Posterior cingulate gyrus (tissue), 11 donors: ENCODE results near the gene ZNF571.

Source experiments
- DNase-seq, 10 donors: peaks; one replicate each; pipeline versions ENCODE4 v3.0.0 to v3.0.0-alpha.2; 2020 to 2021; ENCODE audit warnings: mixed read lengths in 3 of 10
- intact Hi-C: fragments of 100-400 bp; cut with DNase I; formaldehyde crosslinking; loops from one replicate; pipeline ENCODE4 v1.15.1; 2023

ZNF571 gene

DNA sequence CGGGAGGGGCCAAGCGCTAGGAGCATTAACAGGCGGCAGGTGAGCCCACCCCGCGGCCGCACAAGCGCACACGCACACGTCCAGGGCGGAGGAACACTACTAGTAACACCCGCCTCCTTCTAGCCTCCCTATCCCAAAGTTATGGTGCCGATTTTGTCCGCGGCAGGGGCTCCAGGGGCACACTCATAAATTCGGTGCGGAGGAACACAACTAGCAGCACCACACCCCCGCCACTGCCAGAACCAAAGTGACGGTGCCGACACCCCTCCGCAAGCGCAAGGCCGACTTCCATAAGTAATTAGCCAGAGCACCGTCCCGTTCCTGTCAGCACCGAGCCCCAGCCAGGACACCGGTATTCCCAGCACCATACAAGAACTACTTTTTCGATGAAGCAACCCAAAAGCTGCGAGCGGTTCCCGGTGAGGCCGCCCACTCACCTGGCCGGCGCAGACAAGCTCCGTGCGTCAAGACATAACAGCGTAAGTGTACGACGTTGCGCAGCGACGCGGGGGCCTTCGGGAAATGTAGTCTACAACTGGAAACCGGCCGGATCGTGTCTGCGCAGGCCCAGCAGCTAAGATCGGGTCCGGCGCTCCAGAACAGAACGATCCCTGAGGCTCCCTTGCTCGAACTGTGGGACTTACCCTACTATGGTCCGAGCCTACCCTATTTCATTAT is at the start of gene ZNF571, which contains the start of gene ZNF540:
TSS of gene ZNF571 (minus strand) at position 489 of the 678 bp plus-strand sequence. CDS start 8,116 bp downstream, outside the sequence.
TSS of gene ZNF540 (plus strand) at position 573 of the 678 bp plus-strand sequence. CDS start 3,572 bp downstream, outside the sequence.
- intact Hi-C loops = loop anchor here (2.0 to 5.0 kb wide), 2 partner anchors 60 to 127 kb away; partner anchors contain the start of genes ZFP30, ZNF569 and ZNF570
- peak; percentile 89 to 99 (median 94) for DNase-seq

DNA sequence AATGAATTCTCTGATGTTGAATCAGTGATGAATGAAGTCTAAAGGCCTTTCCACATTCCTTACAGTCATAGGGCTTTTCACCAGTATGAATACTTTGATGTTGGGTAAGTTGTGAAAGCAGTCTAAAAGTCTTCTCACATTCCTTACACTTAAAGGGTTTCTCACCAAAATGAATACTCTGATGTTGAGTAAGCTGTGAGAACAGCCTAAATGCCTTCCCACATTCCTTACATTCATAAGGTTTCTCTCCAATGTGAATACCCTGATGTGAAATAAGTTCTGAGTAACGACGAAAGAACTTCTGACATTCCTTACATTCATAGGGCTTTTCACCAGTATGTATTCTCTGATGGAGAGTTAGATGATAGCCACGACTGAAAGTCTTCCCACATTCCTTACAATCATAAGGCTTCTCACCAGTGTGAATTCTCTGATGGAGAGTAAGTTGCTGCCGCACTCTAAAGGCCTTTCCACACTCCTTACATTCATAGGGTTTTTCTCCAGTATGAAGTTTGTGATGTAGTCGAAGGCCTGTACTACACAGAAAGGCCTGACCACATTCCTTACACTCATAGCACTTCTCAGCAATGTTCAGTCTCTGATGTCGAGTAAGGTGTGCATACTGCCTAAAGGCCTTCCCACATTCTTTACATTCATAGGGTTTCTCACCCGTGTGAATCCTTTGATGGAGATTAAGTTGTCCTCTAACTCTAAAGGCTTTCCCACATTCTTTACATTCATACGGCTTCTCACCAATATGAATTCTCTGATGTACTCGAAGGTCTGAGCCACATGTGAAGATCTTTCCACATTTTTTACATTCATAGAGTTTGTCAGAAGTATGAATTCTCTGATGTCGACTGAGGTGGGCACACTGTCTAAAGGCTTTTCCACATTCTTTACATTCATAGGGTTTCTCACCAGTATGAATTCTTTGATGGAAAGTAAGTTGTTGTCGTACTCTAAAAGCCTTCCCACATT is 40.8 kb upstream of the ZNF571 start:
- no peak for DNase-seq
- intact Hi-C loops = no loop called here

DNA sequence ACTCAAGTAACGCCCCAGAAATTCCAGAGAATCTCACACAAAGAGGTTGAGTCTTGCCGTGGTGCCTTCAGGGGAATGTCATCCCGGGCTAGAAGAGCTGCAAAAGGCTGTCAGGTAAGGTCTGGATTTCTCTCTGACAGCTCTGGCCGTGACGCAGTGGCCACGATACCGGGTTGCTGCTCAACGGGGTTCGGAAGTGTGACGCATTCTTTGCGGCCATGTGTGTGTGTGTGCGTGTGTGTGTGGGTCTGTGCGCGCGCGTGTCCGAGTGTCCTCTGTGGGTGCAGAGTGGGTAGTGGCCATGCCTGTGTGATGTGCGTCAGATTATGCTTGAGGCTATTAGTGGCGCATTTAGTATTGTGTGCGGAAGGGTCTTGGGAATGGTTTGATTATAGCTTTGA is 390 bp upstream of the ZNF571 start:
- intact Hi-C loops = loop anchor here (2.0 to 5.0 kb wide), 2 partner anchors 60 to 128 kb away; partner anchors contain the start of genes ZFP30, ZNF569 and ZNF570
- DNase-seq = peak; percentile 43 to 95 (median 68)

GRCh38 chr19:37593996-37594303 is 642 bp downstream of the ZNF571 start:
- intact Hi-C loops = loop anchor here (2.0 to 5.0 kb wide), 2 partner anchors 61 to 127 kb away; partner anchors contain the start of genes ZFP30, ZNF569 and ZNF570
- DNase-seq = no peak

DNA sequence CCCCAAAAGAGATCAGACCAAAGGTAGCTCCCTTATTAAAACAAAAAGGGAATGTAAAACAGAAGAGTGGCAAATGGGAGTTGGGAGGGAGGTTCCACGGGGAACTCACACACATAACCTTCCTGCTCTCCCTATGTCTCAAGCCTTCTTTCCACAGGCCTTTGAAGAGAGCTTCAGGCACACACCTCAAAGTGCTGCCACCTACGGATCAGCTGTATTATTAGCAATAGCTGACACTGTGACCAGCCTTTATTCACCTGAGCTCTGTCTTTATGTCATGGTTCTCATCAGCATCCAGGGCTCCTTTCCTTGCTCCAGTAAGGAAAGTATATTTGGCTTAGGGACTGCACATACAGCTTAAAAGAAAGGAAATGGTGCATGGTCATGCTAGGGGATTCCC is 11.3 kb downstream of the ZNF571 start:
- intact Hi-C loops = no loop called here
- DNase-seq = no peak

DNA sequence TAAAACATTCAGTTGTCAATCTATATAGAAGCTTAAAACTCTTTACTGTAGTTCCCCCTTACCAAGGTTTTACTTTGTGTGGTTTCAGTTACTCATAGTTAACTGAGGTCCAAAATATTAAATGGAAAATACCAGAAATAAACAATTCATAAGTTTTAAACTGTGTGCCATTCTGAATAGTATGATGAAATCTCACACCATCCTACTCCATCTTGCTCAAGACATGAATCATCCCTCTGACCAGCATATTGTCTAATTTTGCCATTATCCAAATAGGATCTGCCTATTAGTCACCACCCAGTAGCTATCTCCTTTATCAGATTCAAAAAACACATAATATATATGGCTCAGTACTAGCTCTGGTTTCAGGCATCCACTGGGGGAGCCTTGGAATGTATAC is 22.4 kb downstream of the ZNF571 start:
- intact Hi-C loops = no loop called here
- no peak for DNase-seq

DNA sequence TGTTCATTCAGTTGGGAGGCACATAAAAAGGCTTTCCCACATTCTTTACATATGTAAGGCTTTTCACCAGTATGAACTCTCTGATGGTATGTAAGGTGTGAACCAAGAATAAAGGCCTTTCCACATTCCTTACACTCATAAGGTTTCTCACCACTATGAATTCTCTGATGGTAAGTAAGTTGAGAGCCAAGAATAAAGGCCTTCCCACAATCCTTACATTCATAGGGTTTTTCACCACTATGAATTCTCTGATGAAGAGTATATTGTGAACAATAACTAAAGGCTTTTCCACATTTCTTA is 29.3 kb downstream of the ZNF571 start:
- DNase-seq = no peak
- intact Hi-C loops = no loop called here

DNA sequence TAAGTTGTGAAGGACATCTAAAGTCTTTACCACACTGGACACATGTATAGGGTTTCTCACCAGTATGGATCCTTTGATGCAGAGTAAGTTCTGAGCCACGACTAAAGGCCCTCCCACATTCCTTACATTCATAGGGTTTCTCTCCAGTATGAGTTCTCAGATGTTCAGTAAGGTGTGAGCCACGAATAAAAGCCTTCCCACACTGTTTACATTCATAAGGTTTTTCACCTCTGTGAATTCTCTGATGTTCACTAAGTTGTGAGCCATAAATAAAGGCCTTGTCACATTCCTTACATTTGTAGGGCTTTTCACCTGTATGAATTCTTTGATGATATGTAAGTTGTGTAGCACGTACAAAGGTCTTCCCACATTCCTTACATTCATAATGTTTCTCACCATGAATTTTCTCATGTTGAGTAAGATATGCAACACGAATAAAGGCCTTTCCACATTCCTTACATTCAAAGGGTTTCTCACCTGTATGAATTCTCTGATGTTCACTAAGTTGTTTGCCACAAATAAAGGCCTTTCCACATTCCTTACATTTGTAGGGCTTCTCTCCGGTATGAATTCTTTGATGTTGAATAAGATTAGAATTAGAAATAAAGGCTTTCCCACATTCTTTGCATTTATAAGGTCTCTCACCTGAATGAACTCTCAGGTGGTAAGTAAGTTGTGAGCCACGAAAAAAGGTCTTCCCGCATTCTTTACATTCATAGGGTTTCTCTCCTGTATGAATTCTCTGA is 29.8 kb downstream of the ZNF571 start:
- intact Hi-C loops = no loop called here

GRCh38 chr19:37563518-37563917 is 31.1 kb downstream of the ZNF571 start:
- intact Hi-C loops = no loop called here
- DNase-seq = no peak

More for the DNA sequence above, 29.8 kb downstream of the ZNF571 start:
- DNase-seq = no peak

DNA sequence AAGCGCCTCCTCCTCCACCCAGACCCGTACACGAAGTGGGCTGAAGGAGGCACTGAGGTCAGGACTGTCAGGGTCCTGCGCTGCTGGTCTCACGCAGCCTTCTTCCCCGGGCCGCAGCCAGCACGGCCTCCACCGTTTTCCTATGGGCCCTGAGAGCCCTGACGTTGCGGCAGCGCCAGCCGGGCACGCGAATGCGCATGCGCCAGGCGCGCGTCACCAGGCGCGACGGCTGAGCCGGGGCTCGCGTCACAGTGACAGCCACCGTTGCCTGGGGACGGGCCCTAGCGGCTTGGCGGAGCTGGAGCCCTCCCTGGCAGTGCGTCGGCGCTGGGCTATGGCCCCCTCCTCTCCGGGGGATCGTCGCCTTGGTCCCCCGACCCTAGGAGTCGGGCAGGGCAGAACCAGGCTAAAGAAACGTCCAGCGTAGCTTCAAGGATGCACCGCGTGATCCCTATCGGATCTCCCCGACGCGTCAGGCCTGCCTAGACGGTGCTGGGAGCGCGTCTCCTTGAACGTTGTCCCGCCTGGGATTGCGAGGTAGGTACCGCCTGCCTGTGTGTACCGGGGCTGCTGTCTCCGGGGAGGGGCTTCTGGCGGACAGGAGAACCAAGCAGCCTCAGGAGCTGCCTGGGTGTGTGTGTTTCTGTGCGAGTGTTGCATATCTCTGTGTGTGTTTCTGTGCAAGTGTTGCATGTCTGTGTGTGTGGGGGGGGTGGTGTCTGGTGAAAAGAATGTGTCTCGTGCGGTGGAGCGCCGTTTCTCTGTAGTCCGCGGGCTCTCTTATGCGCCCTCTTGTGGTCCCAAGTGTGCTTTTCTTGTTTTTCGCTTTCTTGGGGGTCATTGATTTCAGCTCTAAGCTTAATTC is 43.2 kb downstream of the ZNF571 start:
- intact Hi-C loops = no loop called here

DNA sequence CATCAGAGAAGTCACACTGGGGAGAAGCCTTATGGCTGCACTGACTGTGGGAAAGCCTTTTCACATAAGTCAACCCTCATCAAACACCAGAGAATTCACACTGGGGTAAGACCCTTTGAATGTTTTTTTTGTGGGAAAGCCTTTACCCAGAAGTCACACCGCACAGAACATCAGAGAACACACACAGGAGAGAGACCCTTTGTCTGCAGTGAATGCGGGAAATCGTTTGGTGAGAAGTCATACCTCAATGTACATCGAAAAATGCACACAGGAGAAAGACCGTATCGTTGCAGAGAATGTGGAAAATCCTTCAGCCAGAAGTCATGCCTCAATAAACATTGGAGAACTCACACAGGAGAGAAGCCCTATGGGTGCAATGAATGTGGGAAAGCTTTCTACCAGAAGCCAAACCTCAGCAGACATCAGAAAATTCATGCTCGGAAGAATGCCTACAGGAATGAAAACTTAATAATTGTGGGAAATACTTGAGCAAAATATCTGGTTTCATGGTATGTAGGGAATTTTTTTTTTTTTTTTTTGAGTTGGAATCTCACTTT is 57.1 kb downstream of the ZNF571 start:
- intact Hi-C loops = no loop called here

More for the DNA sequence above, 43.2 kb downstream of the ZNF571 start:
- no peak for DNase-seq

DNA sequence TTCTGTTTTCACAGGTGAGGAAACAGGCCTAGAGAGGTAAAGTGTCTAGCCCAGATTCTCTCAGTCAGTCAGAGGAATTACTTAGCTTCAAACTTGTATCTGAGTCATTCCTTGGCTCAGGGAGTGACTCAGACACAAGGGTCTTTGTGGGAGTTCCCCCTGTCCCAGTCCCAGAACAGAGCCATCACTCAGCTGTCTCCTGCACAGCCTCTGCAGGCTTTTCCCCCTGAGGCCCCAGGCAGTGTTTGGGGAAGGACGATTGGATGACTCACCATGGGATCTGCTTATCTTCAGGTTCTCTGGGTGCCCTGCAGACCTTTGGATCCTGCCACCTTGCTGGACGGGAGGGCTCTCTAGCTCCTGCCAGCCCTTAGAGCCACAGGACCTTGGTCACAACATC is 74.7 kb downstream of the ZNF571 start:
- no peak for DNase-seq

More for the DNA sequence above, 57.1 kb downstream of the ZNF571 start:
- DNase-seq = no peak

More for the DNA sequence above, 74.7 kb downstream of the ZNF571 start:
- intact Hi-C loops = no loop called here
